NT2/D1 (cell line): ENCODE measurements around the gene KLHL17.

Experiments
- SUZ12 ChIP-seq: IDR thresholded peaks from 2 replicates; pipeline ENCODE4 v1.6.1; 2011; ENCODE audit not compliant: insufficient read length, insufficient read depth; ENCODE audit errors: extremely low read depth
- YY1 ChIP-seq: IDR thresholded peaks from 2 replicates; pipeline ENCODE4 v1.6.1; 2011; ENCODE audit not compliant: insufficient read length, insufficient read depth
- ZNF274 ChIP-seq: IDR thresholded peaks from 2 replicates; pipeline ENCODE4 v1.6.1; 2011; ENCODE audit warnings: mild to moderate bottlenecking, low read depth, low read length

GRCh38 chr1:1004780-1005697, 44.7 kb downstream of the KLHL17 start:
- no peak for TF ChIP-seq YY1
- TF ChIP-seq ZNF274, result no peak
- TF ChIP-seq SUZ12, result no peak
